ENCODE data around the gene PPP2R5C. TPM values are rescaled to one million over a fixed set of nuclear protein-coding genes. Genes with fewer than 3 reads are reported as not detected.

The PPP2R5C gene
- total RNA-seq, 6 donors from 2014 or later = 105 to 208 (median 133) TPM

DNA sequence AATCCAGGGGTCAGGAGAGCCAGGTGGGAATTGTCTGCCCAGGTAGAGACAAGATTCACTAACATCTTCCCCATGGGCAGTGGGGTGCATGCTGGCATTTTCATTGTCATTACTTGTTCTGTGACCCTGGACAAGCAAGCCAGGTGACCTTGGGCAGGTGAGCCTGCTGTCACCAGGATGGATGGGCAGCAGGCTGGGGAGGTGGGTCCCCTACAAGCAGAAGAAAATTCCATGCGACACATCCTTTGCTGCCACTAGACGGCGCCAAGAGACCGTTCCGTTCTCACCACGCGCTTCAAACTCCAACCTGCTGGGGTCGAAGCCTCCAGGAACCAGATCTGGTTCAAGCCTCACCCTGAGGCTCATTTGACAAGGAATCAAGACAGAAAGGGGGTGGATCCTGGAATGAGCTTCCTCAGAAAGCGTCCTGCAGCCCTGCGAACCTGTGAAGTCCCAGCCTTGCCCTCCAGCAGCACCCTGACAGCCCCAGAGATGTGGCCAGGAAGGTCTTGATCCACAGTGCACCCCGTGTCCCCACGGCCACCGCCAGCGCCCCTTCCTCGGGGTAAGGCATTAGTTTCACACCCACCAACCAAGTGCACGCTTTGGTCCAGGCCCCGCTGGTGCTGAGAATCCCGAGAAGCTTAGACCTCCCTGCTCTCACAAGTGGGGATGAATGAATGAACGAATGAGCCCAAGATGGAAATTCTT, 199.7 kb downstream of the PPP2R5C start:
- Histone ChIP-seq H3K4me1 (peaks cover 10 to 25% (median 20%) of the 10 kb centered on the region in 4 donors), H3K4me3 (no peak overlapping the region), H3K27me3 (no peaks in the 10 kb centered on the region), H3K36me3 (no peaks in the 10 kb centered on the region), H3K27ac (no peak overlapping the region), H3K9me3 (no peaks in the 10 kb centered on the region)
- peak; percentile 61 to 65 for ATAC-seq (ENCODE audit: low FRiP score in 2 of 2)
- peak; percentile 75 to 79 for DNase-seq
- 35 to 63% methylated on average over 11 to 19 of the region's 19 CpGs for WGBS, 2 donors
- TF ChIP-seq POLR2A (IDR thresholded peaks at IDR 0.05) (no peak), POLR2AphosphoS5 (IDR thresholded peaks at IDR 0.05) (no peak), CTCF (IDR thresholded peaks at IDR 0.05) (peak; percentile 88 to 92 (median 89))

GRCh38 chr14:101961746-101962502, 200.4 kb downstream of the PPP2R5C start:
- no peak for TF ChIP-seq POLR2AphosphoS5 (IDR thresholded peaks at IDR 0.05)
- TF ChIP-seq CTCF (IDR thresholded peaks at IDR 0.05) = no peak
- TF ChIP-seq EP300 (IDR thresholded peaks at IDR 0.05) = no peak
- TF ChIP-seq POLR2A (IDR thresholded peaks at IDR 0.05) = no peak
- Histone ChIP-seq H3K36me3 (no peaks in the 10 kb centered on the region), H3K4me3 (no peak overlapping the region), H3K9me3 (no peaks in the 10 kb centered on the region), H3K27me3 (no peaks in the 10 kb centered on the region), H3K27ac (peak overlapping the region in 2 of 4 donors; percentile 16 to 46), H3K4me1 (peaks cover 15 to 33% (median 27%) of the 10 kb centered on the region in 4 donors)
- WGBS, 2 donors = 78 to 88% methylated on average over 8 to 9 of the region's 9 CpGs
- no peak for DNase-seq
- no peak for ATAC-seq (ENCODE audit: low FRiP score in 2 of 2)

DNA sequence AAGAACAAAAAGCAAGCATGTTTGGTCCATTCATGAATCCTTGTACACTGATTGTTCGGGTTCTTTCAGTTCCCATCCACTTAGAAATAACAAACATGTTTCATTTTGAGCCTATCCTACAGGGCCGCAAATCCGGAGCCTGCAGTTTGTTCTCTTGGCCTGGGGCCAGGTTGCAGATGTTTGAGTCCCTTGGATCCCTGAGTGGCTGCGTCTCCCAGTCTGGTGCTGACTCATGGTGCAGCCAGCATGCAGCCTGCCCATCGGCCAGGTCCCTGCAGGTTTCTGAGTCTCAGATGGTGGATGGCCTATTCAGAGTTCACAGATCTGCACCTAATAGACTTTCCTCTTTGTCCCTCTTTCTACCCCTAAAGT, 201.0 kb downstream of the PPP2R5C start:
- Histone ChIP-seq H3K27ac (peak overlapping the region in 1 of 4 donors; percentile 46), H3K9me3 (no peaks in the 10 kb centered on the region), H3K4me1 (peaks cover 18 to 38% (median 29%) of the 10 kb centered on the region in 4 donors), H3K4me3 (no peak overlapping the region), H3K36me3 (no peaks in the 10 kb centered on the region), H3K27me3 (no peaks in the 10 kb centered on the region)
- WGBS, 2 donors = 48 to 55% methylated on average over 5 of the region's 5 CpGs
- TF ChIP-seq POLR2A (IDR thresholded peaks at IDR 0.05) (no peak), EP300 (IDR thresholded peaks at IDR 0.05) (no peak), POLR2AphosphoS5 (IDR thresholded peaks at IDR 0.05) (no peak), CTCF (IDR thresholded peaks at IDR 0.05) (no peak)
- DNase-seq (peak in 1 of 2 donors; percentile 71), ATAC-seq (ENCODE audit: low FRiP score in 2 of 2) (peak in 1 of 2 donors; percentile 1)

- H3K4me1 ChIP-seq = peaks cover 24 to 44% (median 31%) of the 10 kb centered on the region in 4 donors
- H3K9me3 ChIP-seq = no peaks in the 10 kb centered on the region
- TF ChIP-seq POLR2AphosphoS5 (IDR thresholded peaks at IDR 0.05) (no peak), POLR2A (IDR thresholded peaks at IDR 0.05) (no peak), CTCF (IDR thresholded peaks at IDR 0.05) (no peak), EP300 (IDR thresholded peaks at IDR 0.05) (no peak)
- ATAC-seq (ENCODE audit: low FRiP score in 2 of 2) (no peak), DNase-seq (no peak)
- WGBS, 2 donors = 76 to 89% methylated on average over 5 of the region's 5 CpGs
- H3K36me3 ChIP-seq = no peaks in the 10 kb centered on the region
- H3K27ac ChIP-seq = no peak overlapping the region
- H3K27me3 ChIP-seq = no peaks in the 10 kb centered on the region
- no peak overlapping the region for H3K4me3 ChIP-seq
Measured at GRCh38 chr14:101963052-101963451, 201.5 kb downstream of the PPP2R5C start.

All from upper lobe of left lung (tissue), 6 donors.